Skeletal muscle satellite cell (primary cell): ENCODE results near the gene CYP27B1.

Experiments
- H3K27me3 ChIP-seq: 2 replicates; pipeline ENCODE4 v1.7.0; 2013; ENCODE audit warnings: low read length; ENCODE audit not compliant: control insufficient read depth, insufficient read depth
- H3K36me3 ChIP-seq: 2 replicates; pipeline ENCODE4 v1.7.0; 2013; ENCODE audit warnings: mild to moderate bottlenecking, control low read depth, low read length; ENCODE audit not compliant: insufficient read depth
- H3K4me1 ChIP-seq: 2 replicates; pipeline ENCODE4 v1.7.0; 2013; ENCODE audit warnings: low read length; ENCODE audit not compliant: control insufficient read depth, insufficient read depth
- H3K4me2 ChIP-seq: 2 replicates; pipeline ENCODE4 v1.7.0; 2013; ENCODE audit warnings: mild to moderate bottlenecking, low read length
- H3K4me3 ChIP-seq: 2 replicates; pipeline ENCODE4 v1.7.0; 2013; ENCODE audit warnings: low read length
- H3K9ac ChIP-seq: 2 replicates; pipeline ENCODE4 v1.7.0; 2013; ENCODE audit warnings: mild to moderate bottlenecking, low read depth, low read length, moderate library complexity
- H3K9me3 ChIP-seq: replicated peaks from 2 replicates; pipeline ENCODE4 v1.7.0; 2013; ENCODE audit warnings: mild to moderate bottlenecking, control low read depth, low read length

Gene CYP27B1

GRCh38 chr12:57763881-57764661, 2.8 kb downstream of the CYP27B1 start:
- H3K4me2 ChIP-seq = no peak overlapping the region
- peaks cover 27% of the 10 kb centered on the region for H3K4me1 ChIP-seq
- H3K36me3 ChIP-seq = peaks cover 2% of the 10 kb centered on the region
- H3K9me3 ChIP-seq = no peaks in the 10 kb centered on the region
- H3K4me3 ChIP-seq = no peak overlapping the region
- H3K27me3 ChIP-seq = peaks cover 36% of the 10 kb centered on the region
- H3K9ac ChIP-seq = no peak overlapping the region

GRCh38 chr12:57762463-57762862, 4.4 kb downstream of the CYP27B1 start:
- peaks cover 27% of the 10 kb centered on the region for H3K4me1 ChIP-seq
- H3K36me3 ChIP-seq = no peaks in the 10 kb centered on the region
- H3K9ac ChIP-seq = no peak overlapping the region
- H3K9me3 ChIP-seq = no peaks in the 10 kb centered on the region
- no peak overlapping the region for H3K4me3 ChIP-seq
- H3K27me3 ChIP-seq = peaks cover 36% of the 10 kb centered on the region
- H3K4me2 ChIP-seq = no peak overlapping the region

DNA sequence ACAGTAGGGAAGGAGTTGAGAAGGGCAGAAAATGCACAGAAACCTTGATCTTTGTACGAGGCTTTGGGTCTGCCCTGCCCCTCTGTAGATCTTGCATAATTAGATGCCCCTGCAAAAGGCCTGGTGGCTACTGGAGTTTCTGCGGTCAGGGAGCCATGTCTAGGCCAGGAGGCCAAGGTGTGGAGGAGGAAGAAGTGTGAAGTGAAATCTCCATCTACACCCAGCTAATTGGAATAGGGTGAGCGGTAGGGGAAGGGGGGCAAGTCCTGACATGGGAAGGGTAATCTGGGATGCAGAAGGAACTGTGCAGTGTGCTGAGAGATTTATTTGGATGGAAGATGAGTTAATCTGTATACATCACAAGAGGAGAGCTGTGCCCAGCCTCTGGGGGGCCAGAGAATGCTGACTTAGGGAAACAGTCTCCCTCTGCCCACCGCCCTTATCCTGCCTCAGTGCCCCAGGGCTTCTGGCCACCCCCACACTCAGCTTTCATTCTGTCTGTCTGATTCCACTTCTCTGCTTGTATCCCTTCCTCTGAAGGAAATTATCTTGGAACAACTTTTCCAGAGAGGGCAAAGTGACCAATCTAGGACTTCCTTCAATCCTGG, 5.4 kb downstream of the CYP27B1 start:
- no peak overlapping the region for H3K4me2 ChIP-seq
- H3K4me3 ChIP-seq = no peak overlapping the region
- H3K36me3 ChIP-seq = no peaks in the 10 kb centered on the region
- peaks cover 18% of the 10 kb centered on the region for H3K4me1 ChIP-seq
- H3K27me3 ChIP-seq = peaks cover 32% of the 10 kb centered on the region
- H3K9me3 ChIP-seq = no peaks in the 10 kb centered on the region
- H3K9ac ChIP-seq = no peak overlapping the region

GRCh38 chr12:57760347-57760982, 6.4 kb downstream of the CYP27B1 start:
- H3K36me3 ChIP-seq = no peaks in the 10 kb centered on the region
- no peak overlapping the region for H3K4me3 ChIP-seq
- no peak overlapping the region for H3K4me2 ChIP-seq
- H3K9ac ChIP-seq = no peak overlapping the region
- peaks cover 12% of the 10 kb centered on the region for H3K4me1 ChIP-seq
- H3K27me3 ChIP-seq = peaks cover 31% of the 10 kb centered on the region
- no peaks in the 10 kb centered on the region for H3K9me3 ChIP-seq

DNA sequence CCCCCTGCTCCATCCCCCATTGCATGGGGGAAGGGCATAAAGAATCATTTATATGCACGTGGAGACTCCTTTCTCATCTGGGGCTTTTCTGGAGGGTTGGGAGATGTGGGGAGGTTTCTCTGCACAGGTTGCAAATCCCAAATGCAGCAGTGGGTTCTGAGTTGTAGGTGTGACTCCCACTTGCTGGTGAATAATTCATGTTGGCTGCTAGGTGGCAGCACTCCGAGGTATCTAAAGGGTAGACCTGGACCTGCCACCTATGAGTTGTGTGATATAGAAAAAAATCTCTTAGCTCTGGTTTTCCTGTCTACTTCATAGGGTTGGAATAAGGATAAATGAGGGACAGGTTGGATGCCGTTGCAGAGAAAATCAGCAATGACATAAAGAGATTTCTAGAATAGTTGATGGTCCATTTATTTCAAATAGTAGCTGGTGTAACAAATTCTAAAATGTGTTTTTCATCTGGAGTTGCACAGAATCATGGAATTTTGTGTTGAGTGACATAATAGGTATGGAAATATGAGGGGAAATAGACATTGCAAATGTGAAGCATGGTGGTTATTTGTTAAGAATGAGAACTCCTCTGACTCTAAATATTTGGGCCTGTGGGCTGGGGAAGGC, 7.4 kb downstream of the CYP27B1 start:
- Histone ChIP-seq H3K27me3 (peaks cover 24% of the 10 kb centered on the region), H3K4me2 (no peak overlapping the region), H3K36me3 (no peaks in the 10 kb centered on the region)

GRCh38 chr12:57758552-57759359, 8.1 kb downstream of the CYP27B1 start:
- H3K4me1 ChIP-seq = peaks cover 4% of the 10 kb centered on the region
- no peak overlapping the region for H3K4me3 ChIP-seq
- no peak overlapping the region for H3K9ac ChIP-seq
- H3K27me3 ChIP-seq = peaks cover 24% of the 10 kb centered on the region
- no peaks in the 10 kb centered on the region for H3K9me3 ChIP-seq
- H3K36me3 ChIP-seq = no peaks in the 10 kb centered on the region
- no peak overlapping the region for H3K4me2 ChIP-seq

More for the DNA sequence above, 7.4 kb downstream of the CYP27B1 start:
- Histone ChIP-seq H3K4me3 (no peak overlapping the region), H3K9ac (no peak overlapping the region), H3K4me1 (peaks cover 4% of the 10 kb centered on the region), H3K9me3 (no peaks in the 10 kb centered on the region)

DNA sequence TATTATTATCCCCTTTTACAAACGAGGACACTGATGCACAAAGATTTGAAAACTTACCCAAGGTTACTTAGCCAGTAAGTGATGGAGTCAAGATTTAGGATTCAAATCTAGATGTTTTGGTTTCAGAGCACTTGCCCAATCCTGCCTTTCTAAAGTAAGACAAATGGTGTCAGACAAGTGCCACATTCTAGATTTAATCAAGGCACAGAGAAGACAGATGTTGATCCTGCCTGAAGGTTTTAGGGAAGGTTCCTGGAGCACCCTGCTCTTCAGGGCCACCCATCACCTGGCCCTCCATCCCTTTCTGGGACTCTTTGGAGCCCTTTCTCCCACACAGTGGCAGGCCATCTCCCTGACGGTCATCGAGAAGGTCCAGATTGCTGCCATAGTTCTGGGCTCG, 9.1 kb downstream of the CYP27B1 start:
- no peak overlapping the region for H3K4me2 ChIP-seq
- H3K9ac ChIP-seq = no peak overlapping the region
- no peaks in the 10 kb centered on the region for H3K36me3 ChIP-seq
- no peak overlapping the region for H3K4me3 ChIP-seq
- H3K27me3 ChIP-seq = peaks cover 31% of the 10 kb centered on the region
- H3K9me3 ChIP-seq = no peaks in the 10 kb centered on the region
- peaks cover 7% of the 10 kb centered on the region for H3K4me1 ChIP-seq

- H3K4me2 ChIP-seq = no peak overlapping the region
- H3K9ac ChIP-seq = no peak overlapping the region
- no peaks in the 10 kb centered on the region for H3K36me3 ChIP-seq
- H3K4me1 ChIP-seq = peaks cover 10% of the 10 kb centered on the region
- no peak overlapping the region for H3K4me3 ChIP-seq
- H3K27me3 ChIP-seq = peaks cover 31% of the 10 kb centered on the region
- H3K9me3 ChIP-seq = no peaks in the 10 kb centered on the region
Observed at GRCh38 chr12:57756406-57757341, 10.2 kb downstream of the CYP27B1 start.

GRCh38 chr12:57755454-57756372, 11.2 kb downstream of the CYP27B1 start:
- H3K9ac ChIP-seq = no peak overlapping the region

DNA sequence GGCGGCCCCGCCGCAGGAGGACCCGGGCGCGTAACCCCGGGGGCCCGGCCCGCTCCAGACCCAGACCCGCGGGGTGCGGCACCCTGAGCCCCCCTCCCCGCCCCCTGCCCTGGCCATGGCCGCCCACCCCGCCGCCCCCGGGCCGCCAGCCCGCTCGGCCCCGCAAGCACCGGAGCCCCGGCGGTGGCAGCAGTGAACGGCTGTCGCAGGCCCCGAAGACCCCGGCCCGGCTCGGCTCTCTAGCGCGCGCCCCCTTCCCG, 11.8 kb downstream of the CYP27B1 start:
- Histone ChIP-seq H3K36me3 (peaks cover 9% of the 10 kb centered on the region), H3K4me3 (peak overlapping the region; percentile 60), H3K9ac (no peak overlapping the region), H3K4me2 (peak overlapping the region; percentile 65), H3K4me1 (peaks cover 22% of the 10 kb centered on the region), H3K27me3 (peaks cover 31% of the 10 kb centered on the region), H3K9me3 (no peaks in the 10 kb centered on the region)

More at GRCh38 chr12:57755454-57756372, 11.2 kb downstream of the CYP27B1 start:
- peaks cover 31% of the 10 kb centered on the region for H3K27me3 ChIP-seq
- H3K4me3 ChIP-seq = peak overlapping the region; percentile 66
- H3K9me3 ChIP-seq = no peaks in the 10 kb centered on the region
- H3K36me3 ChIP-seq = peaks cover 3% of the 10 kb centered on the region
- peak overlapping the region; percentile 78 for H3K4me2 ChIP-seq
- peaks cover 17% of the 10 kb centered on the region for H3K4me1 ChIP-seq
